DOHH2 (cell line): Measurements from ENCODE around the gene PRRT1B.

Source experiments
- H3F3A ChIP-seq: fragments of 200-600 bp; sonication (generic), shearing (Covaris generic); 2 replicates; pipeline ENCODE4 v1.6.0; 2016; ENCODE audit warnings: antibody characterized with exemption, mild to moderate bottlenecking; ENCODE audit not compliant: control insufficient read depth, insufficient read depth
- H3K27ac ChIP-seq: fragments of 200-600 bp; sonication (generic); 2 replicates; pipeline ENCODE4 v1.5.1; 2014; ENCODE audit warnings: low read depth, mild to moderate bottlenecking, low read length, moderate library complexity
- H3K27me3 ChIP-seq: fragments of 200-600 bp; sonication (generic); 2 replicates; pipeline ENCODE4 v1.6.1; 2014; ENCODE audit warnings: mild to moderate bottlenecking, low read length, mixed read lengths; ENCODE audit not compliant: control insufficient read depth
- H3K36me3 ChIP-seq: fragments of 200-600 bp; sonication (generic); 2 replicates; pipeline ENCODE4 v1.6.1; 2014; ENCODE audit warnings: mild to moderate bottlenecking, low read length, moderate library complexity, mixed read lengths; ENCODE audit not compliant: control insufficient read depth
- H3K4me1 ChIP-seq: fragments of 200-600 bp; sonication (generic); 2 replicates; pipeline ENCODE4 v1.6.1; 2014; ENCODE audit warnings: mild to moderate bottlenecking, low read length, mixed read lengths; ENCODE audit not compliant: control insufficient read depth
- H3K4me2 ChIP-seq: fragments of 200-600 bp; sonication (generic); 2 replicates; pipeline ENCODE4 v1.6.0; 2014; ENCODE audit warnings: mild to moderate bottlenecking, low read length, moderate library complexity
- H3K4me3 ChIP-seq: fragments of 200-600 bp; sonication (generic); 2 replicates; pipeline ENCODE4 v1.5.1; 2014; ENCODE audit warnings: mild to moderate bottlenecking, low read length, mixed read lengths
- H3K79me2 ChIP-seq: fragments of 200-600 bp; sonication (generic); 2 replicates; pipeline ENCODE4 v1.6.1; 2014; ENCODE audit warnings: mild to moderate bottlenecking, low read length, mixed read lengths; ENCODE audit not compliant: control insufficient read depth
- H3K9me2 ChIP-seq: fragments of 200-600 bp; sonication (generic); replicated peaks from 2 replicates; pipeline ENCODE4 v1.6.1; 2014; ENCODE audit warnings: mild to moderate bottlenecking, low read length, mixed read lengths; ENCODE audit not compliant: control insufficient read depth
- H3K9me3 ChIP-seq: fragments of 200-600 bp; sonication (generic); 2 replicates; pipeline ENCODE4 v1.6.1; 2014; ENCODE audit warnings: antibody characterized with exemption, low read length, mixed read lengths; ENCODE audit not compliant: control insufficient read depth, insufficient read depth
- H4K20me1 ChIP-seq: fragments of 200-600 bp; sonication (generic); 2 replicates; pipeline ENCODE4 v1.6.0; 2014; ENCODE audit warnings: low read depth, mild to moderate bottlenecking, antibody characterized with exemption, low read length, moderate library complexity; ENCODE audit not compliant: control insufficient read depth, insufficient read depth
- CTCF ChIP-seq: fragments of 200-600 bp; sonication (generic); IDR thresholded peaks from one replicate; pipeline ENCODE4 v1.5.1; 2014; ENCODE audit warnings: antibody characterized with exemption, mild to moderate bottlenecking, low read depth, low read length; ENCODE audit not compliant: poor library complexity, severe bottlenecking
- EZH2phosphoT487 ChIP-seq: fragments of 200-600 bp; sonication (generic); IDR thresholded peaks from 2 replicates; pipeline ENCODE4 v1.6.1; 2017; ENCODE audit warnings: borderline replicate concordance, mild to moderate bottlenecking, antibody characterized with exemption, low read length, moderate library complexity, mixed read lengths

Gene PRRT1B

GRCh38 chr9:131522257-131523085 lies 22.9 kb upstream of the PRRT1B start:
- Histone ChIP-seq H3K27me3 (no peaks in the 10 kb centered on the region), H4K20me1 (no peaks in the 10 kb centered on the region), H3K79me2 (no peaks in the 10 kb centered on the region), H3K9me3 (no peaks in the 10 kb centered on the region), H3K36me3 (peaks cover 73% of the 10 kb centered on the region), H3F3A (no peaks in the 10 kb centered on the region), H3K4me3 (no peak overlapping the region), H3K27ac (no peak overlapping the region), H3K4me2 (no peak overlapping the region), H3K4me1 (no peaks in the 10 kb centered on the region), H3K9me2 (no peaks in the 10 kb centered on the region)
- TF ChIP-seq EZH2phosphoT487 = no peak
- no peak for TF ChIP-seq CTCF

GRCh38 chr9:131523086-131523388 lies 22.3 kb upstream of the PRRT1B start:
- Histone ChIP-seq H3K27me3 (no peaks in the 10 kb centered on the region), H3K4me1 (no peaks in the 10 kb centered on the region), H3K79me2 (no peaks in the 10 kb centered on the region), H3K36me3 (peaks cover 77% of the 10 kb centered on the region), H3F3A (no peaks in the 10 kb centered on the region), H4K20me1 (no peaks in the 10 kb centered on the region), H3K4me2 (no peak overlapping the region), H3K4me3 (no peak overlapping the region), H3K9me3 (no peaks in the 10 kb centered on the region), H3K27ac (no peak overlapping the region), H3K9me2 (no peaks in the 10 kb centered on the region)
- no peak for TF ChIP-seq EZH2phosphoT487

- Histone ChIP-seq H3K79me2 (no peaks in the 10 kb centered on the region), H3K4me3 (no peak overlapping the region), H3K27me3 (no peaks in the 10 kb centered on the region), H3F3A (no peaks in the 10 kb centered on the region), H3K4me2 (no peak overlapping the region), H3K36me3 (peaks cover 84% of the 10 kb centered on the region), H3K9me3 (no peaks in the 10 kb centered on the region), H4K20me1 (no peaks in the 10 kb centered on the region), H3K4me1 (no peaks in the 10 kb centered on the region), H3K27ac (no peak overlapping the region), H3K9me2 (no peaks in the 10 kb centered on the region)
- TF ChIP-seq EZH2phosphoT487 (no peak), CTCF (no peak)
Measured at GRCh38 chr9:131523451-131524435, 21.6 kb upstream of the PRRT1B start.
